NCI-H2107 treated with DMSO at 0.1 percent for 48 hours (cell line): ENCODE measurements around the gene MLXIPL.
"Not testable (repeated sequence)": the region's sequence is repeated elsewhere in the genome, so short reads cannot be mapped to it uniquely, and the experiment has no call there.

Experiments
- DNase-seq: peaks from one replicate; lab custom pipeline; 2025; ENCODE audit not compliant: unreplicated experiment; lab: John Stamatoyannopoulos, UW

The MLXIPL gene

GRCh38 chr7:73645643-73646174, 21.4 kb upstream of the MLXIPL start:
- DNase-seq: no peak

GRCh38 chr7:73644688-73645286, 20.5 kb upstream of the MLXIPL start:
- no peak for DNase-seq

GRCh38 chr7:73642834-73643233, 18.5 kb upstream of the MLXIPL start:
- DNase-seq: no peak

GRCh38 chr7:73638911-73639310, 14.6 kb upstream of the MLXIPL start:
- DNase-seq: no peak

DNA sequence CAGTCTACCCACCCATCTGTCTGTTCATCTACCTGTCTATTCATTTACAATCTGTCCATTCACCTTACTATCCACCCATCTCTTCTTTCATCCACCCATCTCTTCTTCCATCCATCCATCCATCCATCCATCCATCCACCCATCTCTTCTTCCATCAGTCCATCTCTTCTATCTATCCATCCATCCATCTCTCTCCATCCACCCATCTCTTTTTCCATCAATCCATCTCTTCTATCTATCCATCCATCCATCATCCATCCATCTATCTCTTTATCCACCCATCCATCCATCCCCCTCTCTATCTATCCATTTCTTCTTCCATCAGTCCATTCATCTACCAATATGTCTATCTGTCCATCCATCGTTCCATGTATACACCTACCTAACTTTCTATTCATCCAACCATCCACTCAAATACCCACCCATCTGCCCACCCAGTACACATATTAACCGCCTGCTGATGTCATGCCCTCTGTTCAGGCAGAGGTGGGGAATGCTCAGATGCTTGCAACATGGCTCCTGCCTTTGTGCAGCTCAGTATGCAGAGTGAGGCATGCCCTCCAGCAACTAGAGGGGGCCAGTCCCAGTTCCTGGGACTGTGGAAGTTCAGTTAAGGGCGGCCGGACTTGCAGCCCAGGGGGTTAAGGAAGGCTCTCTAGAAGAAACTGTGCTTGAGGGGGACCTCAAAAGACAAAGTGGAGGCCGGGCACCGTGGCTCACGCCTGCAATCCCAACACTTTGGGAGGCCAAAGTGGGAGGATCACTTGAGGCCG, 11.3 kb upstream of the MLXIPL start:
- no peak for DNase-seq

- no peak for DNase-seq
Measured at GRCh38 chr7:73633844-73634243, 9.5 kb upstream of the MLXIPL start.

DNA sequence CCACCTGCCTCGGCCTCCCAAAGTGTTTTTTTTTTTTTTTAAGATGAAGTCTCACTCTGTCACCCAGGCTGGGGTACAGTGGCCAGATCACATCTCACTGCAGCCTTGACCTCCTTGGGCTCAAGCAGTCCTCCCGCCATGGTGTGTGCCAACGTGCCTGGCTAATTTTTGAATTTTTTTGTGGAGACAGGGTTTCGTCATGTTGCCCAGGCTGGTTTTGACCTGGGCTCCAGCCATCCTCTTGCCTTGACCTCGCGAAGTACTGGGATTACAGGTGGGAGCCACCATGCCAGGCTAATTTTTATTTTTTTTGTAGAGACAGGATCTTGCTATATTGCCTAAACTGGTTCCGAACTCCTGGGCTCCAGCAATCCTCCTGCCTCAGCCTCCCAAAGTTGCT, 9.0 kb upstream of the MLXIPL start:
- DNase-seq: no peak

DNA sequence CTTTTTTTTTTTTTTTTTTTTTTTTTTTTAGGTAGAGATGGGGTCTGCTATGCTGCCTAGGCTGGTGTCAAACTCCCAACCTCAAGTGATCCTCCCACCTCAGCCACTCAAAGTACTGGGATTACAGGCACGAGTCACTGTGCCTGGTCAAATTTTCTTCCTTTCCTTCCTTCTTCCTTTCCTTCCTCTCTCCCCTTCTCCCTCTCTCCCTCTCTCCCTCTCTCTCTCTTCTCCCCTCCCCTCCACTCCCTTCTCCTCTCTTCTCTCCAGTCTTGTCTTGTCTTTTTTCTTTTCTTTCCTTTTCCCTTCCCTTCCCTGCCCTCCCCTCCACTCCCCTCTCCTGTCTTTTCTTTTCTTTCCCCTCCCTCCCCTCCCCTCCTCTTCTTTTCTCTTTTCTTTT, 7.2 kb upstream of the MLXIPL start:
- no peak for DNase-seq

- DNase-seq: no peak
Measured at GRCh38 chr7:73628504-73628903, 4.2 kb upstream of the MLXIPL start.

DNA sequence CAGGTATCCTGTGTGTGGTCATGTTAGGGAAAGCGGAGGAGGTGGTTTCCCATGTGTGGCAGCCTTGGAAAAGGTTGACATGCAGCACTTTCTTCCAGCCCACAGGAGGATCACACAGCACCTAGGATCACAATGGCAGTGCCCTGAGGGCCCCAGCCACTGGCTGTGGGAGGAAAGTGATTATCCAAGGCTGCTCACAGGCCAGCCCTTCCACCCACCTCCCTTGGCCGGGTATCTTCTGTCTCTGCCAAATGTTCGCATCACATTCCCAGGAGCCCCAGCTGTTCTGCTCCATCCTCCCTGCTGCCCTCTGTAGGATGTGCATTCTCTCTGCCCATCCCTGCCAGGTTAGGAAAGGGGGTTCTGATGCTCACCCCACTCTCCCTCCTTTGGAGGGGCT, 2.5 kb upstream of the MLXIPL start:
- DNase-seq: no peak

- DNase-seq: no peak
Measured at GRCh38 chr7:73625276-73625675, 954 bp upstream of the MLXIPL start.

DNA sequence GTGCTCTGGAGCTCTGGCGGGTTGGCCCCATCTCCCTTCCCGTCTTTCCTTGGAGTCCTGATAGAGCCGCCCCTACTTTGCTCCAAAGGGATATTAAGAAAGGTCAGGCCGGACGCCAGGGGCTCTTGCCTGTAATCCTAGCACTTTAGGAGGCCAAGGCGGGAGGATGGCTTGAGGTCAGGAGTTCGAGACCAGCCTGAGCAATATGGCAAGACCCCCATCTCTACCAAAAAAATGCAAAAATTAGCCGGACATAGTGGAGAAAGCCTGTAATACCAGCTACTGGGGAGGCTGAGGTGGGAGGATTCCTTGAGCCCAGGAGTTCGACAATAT, 313 bp upstream of the MLXIPL start:
- no peak for DNase-seq

DNA sequence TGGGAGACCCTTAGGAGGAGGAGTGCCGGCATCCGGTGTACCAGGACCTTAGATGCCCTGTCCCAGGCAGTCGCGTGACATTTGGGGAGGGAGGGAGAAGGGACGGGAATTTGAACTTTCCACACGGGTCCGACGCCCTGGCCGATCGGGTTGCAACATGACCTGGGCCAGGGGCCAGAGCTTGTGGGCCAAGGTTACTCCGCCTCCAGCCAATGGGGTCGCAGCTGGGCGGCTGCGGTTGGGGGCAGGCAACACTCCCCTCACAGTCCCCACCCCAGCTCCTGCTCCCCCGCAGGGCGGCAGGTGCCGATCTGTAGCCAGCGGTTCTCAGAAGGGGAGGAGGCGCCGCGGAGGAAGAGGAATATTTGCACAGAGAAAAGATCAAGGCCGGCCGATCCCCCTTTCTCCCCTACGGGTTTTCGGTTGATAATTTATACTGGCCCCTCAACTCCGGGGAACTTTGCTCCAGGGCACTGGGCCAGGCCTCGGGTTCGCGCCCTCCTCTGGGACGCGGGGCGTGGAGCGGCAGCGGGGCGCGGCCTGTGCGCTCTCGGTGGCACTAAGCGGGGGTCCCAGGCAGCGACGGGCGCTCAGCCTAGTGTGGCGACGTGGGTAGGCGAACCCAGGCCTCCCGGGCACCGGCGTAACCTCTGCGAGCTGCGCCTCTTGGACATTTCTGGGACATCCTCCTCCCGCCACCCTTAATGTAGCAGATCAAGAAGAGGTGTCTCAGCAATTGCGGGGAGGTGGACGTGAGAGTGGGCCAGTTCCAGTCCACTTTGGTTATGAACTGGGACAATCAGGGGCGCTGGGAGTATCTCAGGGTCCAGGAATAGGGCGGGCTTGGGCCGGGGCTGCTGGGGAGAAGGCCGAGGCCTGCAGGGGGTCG, 1.2 kb downstream of the MLXIPL start:
- DNase-seq: peak; percentile 60

- no peak for DNase-seq
Measured at GRCh38 chr7:73622527-73622908, 1.8 kb downstream of the MLXIPL start.

- no peak for DNase-seq
Measured at GRCh38 chr7:73621168-73622063, 2.9 kb downstream of the MLXIPL start.

- DNase-seq: not testable (repeated sequence)
Measured at GRCh38 chr7:73619394-73619793, 4.9 kb downstream of the MLXIPL start.

DNA sequence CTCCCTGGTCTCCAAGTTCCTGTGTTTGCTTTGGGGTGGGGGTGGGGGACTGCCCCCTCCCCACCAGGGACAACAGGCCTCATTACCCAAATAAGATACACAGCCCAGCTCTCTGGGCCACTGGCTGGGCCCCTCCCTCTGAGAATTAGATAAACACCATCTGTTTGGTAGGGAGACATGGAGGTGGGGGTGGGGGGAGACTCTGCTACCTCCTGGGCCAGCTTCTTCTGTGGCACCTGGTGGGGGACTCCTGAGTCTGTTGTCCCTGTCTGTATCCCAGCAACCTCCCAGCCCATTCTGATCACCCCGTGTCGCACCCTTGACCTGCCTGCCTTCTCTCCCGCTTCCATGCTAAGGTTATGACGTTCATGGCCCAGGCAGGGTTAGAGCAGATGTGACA, 5.8 kb downstream of the MLXIPL start:
- no peak for DNase-seq

DNA sequence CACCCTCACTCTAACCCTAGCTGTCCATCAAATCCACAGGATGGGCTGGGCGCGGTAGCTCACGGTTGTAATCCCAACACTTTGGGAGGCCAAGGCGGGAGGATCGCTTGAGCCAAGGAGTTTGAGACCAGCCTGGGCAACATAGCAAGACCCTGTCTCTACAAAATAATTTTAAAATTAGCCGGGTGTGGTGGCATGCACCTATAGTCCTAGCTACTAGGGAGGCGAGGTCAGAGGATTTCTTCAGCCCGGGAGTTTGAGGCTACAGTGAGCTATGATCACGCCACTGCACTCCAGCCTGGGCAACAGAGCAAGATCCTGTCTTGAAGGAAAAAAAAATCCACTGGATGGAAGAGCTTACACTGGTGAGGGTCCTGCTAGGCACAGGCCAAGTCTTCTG, 6.8 kb downstream of the MLXIPL start:
- not testable (repeated sequence) for DNase-seq

- DNase-seq: no peak
Measured at GRCh38 chr7:73615886-73616285, 8.4 kb downstream of the MLXIPL start.

DNA sequence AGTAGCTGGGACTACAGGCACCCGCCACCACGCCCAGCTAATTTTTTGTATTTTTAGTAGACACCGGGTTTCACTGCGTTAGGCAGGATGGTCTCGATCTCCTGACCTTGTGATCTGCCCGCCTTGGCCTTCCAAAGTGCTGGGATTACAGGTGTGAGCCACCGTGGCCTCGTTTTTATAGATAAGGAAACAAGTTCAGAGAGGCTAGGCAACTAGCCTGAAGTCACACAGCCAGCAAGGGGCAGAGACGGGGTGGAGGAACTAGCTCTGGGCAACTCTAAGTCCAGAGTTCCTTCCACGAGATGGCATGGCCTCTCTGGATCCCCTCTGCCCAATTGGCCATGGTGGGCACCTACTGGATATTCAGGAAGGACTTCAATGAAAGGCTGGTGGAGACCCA, 9.4 kb downstream of the MLXIPL start:
- not testable (repeated sequence) for DNase-seq
